ENCODE results near the gene PKHD1. TPM values are rescaled to one million over a fixed set of nuclear protein-coding genes. Genes with fewer than 3 reads are reported as not detected.

PKHD1 gene
- total RNA-seq, 1 donor from 2014 or later: 0.02 TPM

DNA sequence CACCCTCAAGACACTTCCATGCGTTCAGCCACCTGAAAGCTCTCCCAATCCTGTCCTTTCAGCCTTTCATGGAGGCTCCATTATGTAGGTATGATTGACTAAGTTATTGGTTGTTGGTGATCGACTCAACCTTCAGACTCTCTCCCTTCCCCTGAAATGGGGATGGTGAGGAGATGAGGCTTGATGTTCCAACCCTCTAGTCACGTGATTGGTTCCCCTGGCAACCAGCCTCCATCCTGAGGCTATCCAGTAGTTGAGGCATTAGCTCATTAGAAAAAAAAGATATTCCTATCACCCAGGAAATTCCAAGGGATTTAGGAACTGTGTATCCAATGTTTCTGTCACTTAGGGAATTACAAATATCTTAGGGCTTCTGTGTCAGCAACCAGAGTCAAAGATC, 426.6 kb downstream of the PKHD1 start:
- no peaks in the 10 kb centered on the region for H3K9me3 Mint-ChIP-seq
- H3K4me3 Mint-ChIP-seq: no peak overlapping the region
- no peak overlapping the region for H3K27ac Mint-ChIP-seq
- H3K4me1 Mint-ChIP-seq: no peaks in the 10 kb centered on the region
- TF ChIP-seq, protein P1, sequence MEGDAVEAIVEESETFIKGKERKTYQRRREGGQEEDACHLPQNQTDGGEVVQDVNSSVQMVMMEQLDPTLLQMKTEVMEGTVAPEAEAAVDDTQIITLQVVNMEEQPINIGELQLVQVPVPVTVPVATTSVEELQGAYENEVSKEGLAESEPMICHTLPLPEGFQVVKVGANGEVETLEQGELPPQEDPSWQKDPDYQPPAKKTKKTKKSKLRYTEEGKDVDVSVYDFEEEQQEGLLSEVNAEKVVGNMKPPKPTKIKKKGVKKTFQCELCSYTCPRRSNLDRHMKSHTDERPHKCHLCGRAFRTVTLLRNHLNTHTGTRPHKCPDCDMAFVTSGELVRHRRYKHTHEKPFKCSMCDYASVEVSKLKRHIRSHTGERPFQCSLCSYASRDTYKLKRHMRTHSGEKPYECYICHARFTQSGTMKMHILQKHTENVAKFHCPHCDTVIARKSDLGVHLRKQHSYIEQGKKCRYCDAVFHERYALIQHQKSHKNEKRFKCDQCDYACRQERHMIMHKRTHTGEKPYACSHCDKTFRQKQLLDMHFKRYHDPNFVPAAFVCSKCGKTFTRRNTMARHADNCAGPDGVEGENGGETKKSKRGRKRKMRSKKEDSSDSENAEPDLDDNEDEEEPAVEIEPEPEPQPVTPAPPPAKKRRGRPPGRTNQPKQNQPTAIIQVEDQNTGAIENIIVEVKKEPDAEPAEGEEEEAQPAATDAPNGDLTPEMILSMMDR (IDR thresholded peaks at IDR 0.05; ENCODE audit: unreplicated experiment): no peak
- H3K36me3 Mint-ChIP-seq: no peaks in the 10 kb centered on the region
- no peak for DNase-seq (ENCODE audit: low spot score in 2 of 2, unreplicated experiment in 2 of 2)
- no peaks in the 10 kb centered on the region for H3K27me3 Mint-ChIP-seq (ENCODE audit: low read depth)

DNA sequence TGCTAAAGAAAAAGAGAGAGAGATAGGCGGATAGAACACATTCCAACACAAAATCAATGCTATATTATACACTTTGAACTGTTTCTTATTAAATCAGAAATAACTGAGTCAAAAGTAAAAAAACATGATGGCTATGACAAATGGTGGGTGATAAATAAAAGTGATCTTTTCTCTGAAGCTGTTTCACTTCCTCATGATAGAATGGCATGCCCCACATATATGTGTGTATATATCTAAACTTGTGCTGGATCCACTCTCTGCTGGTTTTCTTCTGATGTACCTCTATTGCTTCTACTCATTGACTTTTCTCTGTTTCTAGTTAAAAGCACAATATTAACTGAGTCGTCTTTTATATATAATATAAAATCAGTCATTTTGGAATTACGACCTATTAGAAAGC, 429.9 kb downstream of the PKHD1 start:
- TF ChIP-seq, protein P1 (IDR thresholded peaks at IDR 0.05; ENCODE audit: unreplicated experiment): no peak
- no peaks in the 10 kb centered on the region for H3K9me3 Mint-ChIP-seq
- H3K27ac Mint-ChIP-seq: no peak overlapping the region
- peaks cover 2% of the 10 kb centered on the region for H3K27me3 Mint-ChIP-seq (ENCODE audit: low read depth)
- no peak for DNase-seq (ENCODE audit: low spot score in 2 of 2, unreplicated experiment in 2 of 2)
- H3K36me3 Mint-ChIP-seq: no peaks in the 10 kb centered on the region
- no peak overlapping the region for H3K4me3 Mint-ChIP-seq
- no peaks in the 10 kb centered on the region for H3K4me1 Mint-ChIP-seq

DNA sequence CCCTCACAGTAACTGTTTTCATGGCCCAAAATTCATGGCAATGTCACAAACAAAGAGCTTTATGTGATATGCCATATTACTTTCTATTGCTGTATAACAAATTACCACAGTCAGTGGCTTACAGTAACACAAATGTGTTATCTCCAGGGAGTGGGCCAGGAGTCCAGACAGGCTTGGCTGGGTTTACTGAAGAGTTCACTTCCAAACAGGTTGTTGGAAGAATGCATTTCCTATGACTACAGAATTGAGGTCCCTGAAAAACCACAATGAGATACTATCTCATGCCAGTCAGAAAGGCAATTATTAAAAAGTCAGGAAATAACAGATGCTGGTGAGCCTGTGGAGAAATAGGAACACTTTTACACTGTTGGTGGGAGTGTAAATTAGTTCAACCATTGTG, 431.9 kb downstream of the PKHD1 start:
- H3K4me3 Mint-ChIP-seq: no peak overlapping the region
- DNase-seq (ENCODE audit: low spot score in 2 of 2, unreplicated experiment in 2 of 2): no peak
- H3K9me3 Mint-ChIP-seq: no peaks in the 10 kb centered on the region
- peaks cover 2% of the 10 kb centered on the region for H3K27me3 Mint-ChIP-seq (ENCODE audit: low read depth)
- H3K36me3 Mint-ChIP-seq: no peaks in the 10 kb centered on the region
- no peaks in the 10 kb centered on the region for H3K4me1 Mint-ChIP-seq
- no peak overlapping the region for H3K27ac Mint-ChIP-seq
- TF ChIP-seq, protein P1 (IDR thresholded peaks at IDR 0.05; ENCODE audit: unreplicated experiment): no peak

DNA sequence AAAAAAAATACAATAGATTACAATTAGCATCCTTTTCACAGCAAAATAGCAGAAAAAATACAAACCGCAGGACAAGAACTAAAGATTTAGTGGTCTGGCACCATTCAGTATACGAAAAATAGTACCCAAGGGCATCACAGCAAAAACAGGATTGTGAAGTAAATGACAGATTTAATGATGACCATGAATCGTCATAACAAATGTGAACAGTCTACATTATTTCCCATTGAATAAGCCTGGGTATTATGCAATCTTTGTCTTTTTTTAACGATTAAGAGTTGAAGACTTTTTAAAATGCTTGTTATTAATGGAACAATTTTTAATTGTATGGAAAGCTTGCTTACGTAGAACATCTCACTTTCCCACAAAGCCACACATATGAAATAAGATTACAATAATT, 432.8 kb downstream of the PKHD1 start:
- Mint-ChIP-seq H3K27ac (no peak overlapping the region), H3K4me1 (no peaks in the 10 kb centered on the region), H3K27me3 (ENCODE audit: low read depth) (peaks cover 2% of the 10 kb centered on the region), H3K4me3 (no peak overlapping the region), H3K9me3 (no peaks in the 10 kb centered on the region), H3K36me3 (no peaks in the 10 kb centered on the region)
- no peak for DNase-seq (ENCODE audit: low spot score in 2 of 2, unreplicated experiment in 2 of 2)
- TF ChIP-seq, protein P1 (IDR thresholded peaks at IDR 0.05; ENCODE audit: unreplicated experiment): no peak

DNA sequence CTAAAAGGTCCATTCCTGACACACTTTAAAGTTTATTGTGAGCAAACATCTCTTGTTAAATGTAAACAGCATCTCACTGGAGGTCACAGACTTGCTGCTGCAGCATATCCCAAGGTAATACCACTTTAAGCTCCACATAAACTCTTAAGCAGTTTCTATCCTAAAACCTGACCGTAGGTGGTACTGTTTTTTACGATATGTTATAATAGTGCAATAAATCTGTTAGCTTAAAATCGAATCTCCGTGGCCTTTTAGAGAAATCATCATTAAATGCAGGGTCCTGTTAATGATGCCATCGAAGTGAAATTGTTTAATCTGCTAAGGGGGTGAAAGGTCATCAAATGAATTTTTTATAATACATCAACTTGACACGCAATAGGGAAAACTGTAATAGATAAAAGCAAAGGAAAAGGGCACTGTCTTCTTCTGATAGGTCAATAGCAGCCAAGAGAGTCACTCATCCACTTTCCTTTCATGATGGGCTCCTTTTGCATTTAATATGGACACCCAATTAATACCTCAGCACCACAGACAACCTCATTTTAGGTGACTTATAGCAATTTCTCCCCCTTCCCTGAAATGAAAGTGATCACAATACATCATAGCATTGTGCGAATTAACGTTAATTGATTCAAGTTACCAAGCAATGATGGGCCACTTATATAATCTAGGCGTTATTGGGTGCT, 436.1 kb downstream of the PKHD1 start:
- Mint-ChIP-seq H3K4me3 (no peak overlapping the region), H3K9me3 (no peaks in the 10 kb centered on the region), H3K4me1 (peaks cover 8% of the 10 kb centered on the region), H3K27ac (no peak overlapping the region), H3K27me3 (ENCODE audit: low read depth) (peaks cover 2% of the 10 kb centered on the region), H3K36me3 (no peaks in the 10 kb centered on the region)
- DNase-seq (ENCODE audit: low spot score in 2 of 2, unreplicated experiment in 2 of 2): no peak
- TF ChIP-seq, protein P1 (IDR thresholded peaks at IDR 0.05; ENCODE audit: unreplicated experiment): no peak
